Ascending aorta (tissue), 2 donors: Measurements from ENCODE around the gene TIPRL. TPM values are rescaled to one million over a fixed set of nuclear protein-coding genes. Genes with fewer than 3 reads are reported as not detected.
A peak's percentile ranks its signal among the peaks of the same experiment; 100 is the strongest.

Experiments used
- DNase-seq, 2 donors: peaks; one replicate each; pipeline ENCODE4 v3.0.0-alpha.2; 2019; ENCODE audit warnings: low spot score in 2 of 2
- H3K27ac ChIP-seq, 2 donors: fragments of 200-600 bp; sonication (generic); one replicate each; pipeline ENCODE4 v1.5.1; 2016 to 2017; ENCODE audit warnings: mild to moderate bottlenecking in 1 of 2
- H3K27me3 ChIP-seq: fragments of 200-600 bp; sonication (generic); one replicate; pipeline ENCODE4 v1.5.1; 2017
- H3K36me3 ChIP-seq, 2 donors: fragments of 200-600 bp; sonication (generic); one replicate each; pipeline ENCODE4 v1.5.1; 2016
- H3K4me1 ChIP-seq, 2 donors: fragments of 200-600 bp; sonication (generic); one replicate each; pipeline ENCODE4 v1.5.1; 2016 to 2017; ENCODE audit warnings: mild to moderate bottlenecking in 1 of 2
- H3K4me3 ChIP-seq, 2 donors: fragments of 200-600 bp; sonication (generic); one replicate each; pipeline ENCODE4 v1.5.1; 2016 to 2017; ENCODE audit warnings: mild to moderate bottlenecking in 1 of 2
- H3K9me3 ChIP-seq, 2 donors: fragments of 200-600 bp; sonication (generic); one replicate each; pipeline ENCODE4 v1.5.1; 2016
- intact Hi-C: fragments of 100-400 bp; cut with DNase I; formaldehyde crosslinking; loops from one replicate; pipeline ENCODE4 v1.15.1; 2023
- total RNA-seq: library from RNA; depleted of rRNA; stranded (reverse); fragments of >200 nt; gene quantifications from one replicate; pipeline ENCODE4 v1.1.0, GENCODE V29; 2016
- TF ChIP-seq, protein P1 (sequence below), 3 experiments: fragments of 200-600 bp in 2 of 3; fragments of 450-650 bp in 1 of 3; sonication (generic) in 2 of 3; IDR thresholded peaks; one replicate each; pipeline ENCODE4 v1.5.1; 2016 to 2019; ENCODE audit warnings: antibody characterized with exemption in 3 of 3, mild to moderate bottlenecking in 1 of 3, moderate library complexity in 1 of 3

Gene TIPRL
- total RNA-seq, 1 donor from 2014 or later, result 2.7 TPM

DNA sequence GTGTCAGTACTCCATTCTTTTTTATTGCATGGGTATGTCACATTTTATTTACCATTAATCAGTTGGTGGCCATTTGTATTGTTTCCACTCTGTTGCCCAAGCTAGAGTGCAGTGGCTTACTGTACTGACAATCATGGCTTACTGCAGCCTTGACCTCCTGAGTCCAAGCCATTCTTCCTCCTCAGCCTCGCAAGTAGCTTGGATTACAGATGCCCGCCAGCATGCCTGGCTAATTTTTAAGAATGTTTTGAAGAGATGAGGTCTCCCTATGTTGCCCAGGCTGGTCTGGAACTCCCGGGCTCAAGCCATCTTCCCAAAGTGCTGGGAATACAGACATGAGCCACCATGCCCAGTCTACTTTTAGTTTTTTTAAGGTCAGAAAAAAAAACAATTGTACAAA, 46.2 kb downstream of the TIPRL start:
- H3K9me3 ChIP-seq, result no peaks in the 10 kb centered on the region
- intact Hi-C loops, result loop anchor here (5.0 to 10.0 kb wide), 4 partner anchors 288 to 1142 kb away; partner anchors contain the start of genes ATP1B1, BLZF1, CREG1 and DCAF6
- no peaks in the 10 kb centered on the region for H3K27me3 ChIP-seq
- no peak overlapping the region for H3K27ac ChIP-seq
- peaks cover 3 to 15% of the 10 kb centered on the region in 2 donors for H3K4me1 ChIP-seq
- H3K36me3 ChIP-seq, result no peaks in the 10 kb centered on the region
- DNase-seq, result no peak
- TF ChIP-seq, protein P1, sequence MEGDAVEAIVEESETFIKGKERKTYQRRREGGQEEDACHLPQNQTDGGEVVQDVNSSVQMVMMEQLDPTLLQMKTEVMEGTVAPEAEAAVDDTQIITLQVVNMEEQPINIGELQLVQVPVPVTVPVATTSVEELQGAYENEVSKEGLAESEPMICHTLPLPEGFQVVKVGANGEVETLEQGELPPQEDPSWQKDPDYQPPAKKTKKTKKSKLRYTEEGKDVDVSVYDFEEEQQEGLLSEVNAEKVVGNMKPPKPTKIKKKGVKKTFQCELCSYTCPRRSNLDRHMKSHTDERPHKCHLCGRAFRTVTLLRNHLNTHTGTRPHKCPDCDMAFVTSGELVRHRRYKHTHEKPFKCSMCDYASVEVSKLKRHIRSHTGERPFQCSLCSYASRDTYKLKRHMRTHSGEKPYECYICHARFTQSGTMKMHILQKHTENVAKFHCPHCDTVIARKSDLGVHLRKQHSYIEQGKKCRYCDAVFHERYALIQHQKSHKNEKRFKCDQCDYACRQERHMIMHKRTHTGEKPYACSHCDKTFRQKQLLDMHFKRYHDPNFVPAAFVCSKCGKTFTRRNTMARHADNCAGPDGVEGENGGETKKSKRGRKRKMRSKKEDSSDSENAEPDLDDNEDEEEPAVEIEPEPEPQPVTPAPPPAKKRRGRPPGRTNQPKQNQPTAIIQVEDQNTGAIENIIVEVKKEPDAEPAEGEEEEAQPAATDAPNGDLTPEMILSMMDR (IDR thresholded peaks at IDR 0.05), result no peak
- H3K4me3 ChIP-seq, result peak overlapping the region in 1 of 2 donors; percentile 85

DNA sequence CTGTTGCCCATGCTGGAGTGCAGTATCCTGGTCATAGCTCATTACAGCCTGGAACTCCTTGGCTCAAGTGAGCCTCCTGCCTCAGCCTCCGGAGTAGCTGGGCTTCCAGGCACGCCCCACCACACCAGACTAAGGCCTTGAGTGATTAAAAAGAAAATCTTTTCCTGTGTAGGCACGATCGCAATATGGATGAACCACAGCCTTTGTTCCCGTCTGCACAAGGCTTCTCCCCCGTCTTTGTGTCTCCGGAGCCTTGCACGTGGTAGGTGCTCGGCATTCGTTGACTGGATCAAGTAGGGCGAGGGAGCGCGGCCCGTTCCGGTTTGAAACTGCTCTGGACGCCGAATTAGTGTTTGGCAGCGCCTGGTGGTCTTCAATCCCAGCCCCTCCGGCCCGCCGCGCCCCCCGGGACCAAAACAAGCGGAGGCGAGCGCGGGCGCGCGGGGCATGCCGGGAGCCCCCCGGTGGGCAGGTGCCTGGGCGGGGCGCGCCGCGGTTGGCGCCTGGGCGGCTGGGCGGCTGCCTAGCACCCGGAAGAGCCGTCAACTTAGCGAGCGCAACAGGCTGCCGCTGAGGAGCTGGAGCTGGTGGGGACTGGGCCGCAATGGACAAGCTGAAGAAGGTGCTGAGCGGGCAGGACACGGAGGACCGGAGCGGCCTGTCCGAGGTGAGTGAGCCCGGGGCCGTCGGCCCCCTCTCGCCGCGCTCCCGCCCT, 46.9 kb downstream of the TIPRL start, which contains the start of gene SFT2D2:
SFT2D2 (plus strand) TSS at position 529 of the 715 bp plus-strand sequence; CDS start at position 605, 76 bp downstream.
- Histone ChIP-seq H3K9me3 (no peaks in the 10 kb centered on the region), H3K4me1 (peaks cover 3 to 20% of the 10 kb centered on the region in 2 donors), H3K27ac (peak within 1 kb of the TSS; percentile 92 to 98), H3K36me3 (no peaks in the 10 kb centered on the region), H3K27me3 (no peaks in the 10 kb centered on the region), H3K4me3 (peak within 1 kb of the TSS; percentile 85 to 93)
- intact Hi-C loops, result loop anchor here (1.0 to 10.0 kb wide), 5 partner anchors 46 to 1142 kb away; partner anchors contain the start of genes ATP1B1, BLZF1, CREG1 and DCAF6
- peak; percentile 21 to 90 for DNase-seq
- TF ChIP-seq, protein P1 (IDR thresholded peaks at IDR 0.05), result no peak

DNA sequence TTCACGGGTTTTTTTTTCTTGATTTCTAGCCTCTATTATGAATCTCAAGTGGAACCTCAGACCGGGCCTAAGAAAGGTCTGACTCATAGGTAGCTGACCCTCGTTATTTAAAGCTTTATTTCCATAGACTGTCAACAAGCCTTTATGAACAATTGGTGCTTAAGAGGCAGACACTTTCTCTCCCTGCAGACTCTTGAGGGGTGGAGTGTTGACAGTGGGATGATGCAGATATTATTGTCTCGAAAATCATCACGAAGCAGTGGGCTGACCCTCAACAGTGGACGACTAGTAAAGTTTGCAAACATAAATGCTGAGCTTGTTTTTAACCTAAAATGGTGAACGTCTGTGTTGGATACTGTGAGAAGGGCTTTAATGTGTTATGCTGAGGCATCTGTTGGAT, 48.9 kb downstream of the TIPRL start:
- H3K36me3 ChIP-seq, result peaks cover 9 to 17% of the 10 kb centered on the region in 2 donors
- TF ChIP-seq, protein P1 (IDR thresholded peaks at IDR 0.05), result no peak
- no peaks in the 10 kb centered on the region for H3K27me3 ChIP-seq
- DNase-seq, result no peak
- intact Hi-C loops, result loop anchor here (5.0 to 10.0 kb wide), 4 partner anchors 290 to 1140 kb away; partner anchors contain the start of genes ATP1B1, BLZF1, CREG1 and DCAF6
- peaks cover 5 to 21% of the 10 kb centered on the region in 2 donors for H3K4me1 ChIP-seq
- no peaks in the 10 kb centered on the region for H3K9me3 ChIP-seq
- peak overlapping the region; percentile 85 to 93 for H3K4me3 ChIP-seq
- H3K27ac ChIP-seq, result peak overlapping the region; percentile 92 to 98

DNA sequence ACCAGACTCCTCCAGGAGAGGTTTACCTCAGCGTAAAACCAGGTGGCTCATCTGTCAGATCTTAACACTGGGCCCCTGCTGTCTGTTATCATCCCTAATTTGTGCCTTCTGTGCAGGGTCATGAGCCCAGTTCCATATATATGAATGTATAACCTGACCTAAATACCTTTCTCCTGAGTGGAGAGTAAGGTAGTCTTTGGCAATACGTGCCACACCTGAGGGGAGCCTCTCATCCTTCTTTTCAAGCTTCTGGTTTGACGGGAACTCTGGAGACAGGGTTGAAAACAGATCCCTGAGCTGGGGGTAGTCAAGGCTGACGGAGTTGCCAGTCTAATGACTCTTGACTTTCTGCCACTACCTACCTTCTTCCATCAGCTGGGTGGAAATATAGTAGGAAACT, 51.1 kb downstream of the TIPRL start:
- DNase-seq, result no peak
- H3K4me1 ChIP-seq, result peaks cover 5 to 21% of the 10 kb centered on the region in 2 donors
- intact Hi-C loops, result loop anchor here (5.0 to 10.0 kb wide), 4 partner anchors 293 to 1137 kb away; partner anchors contain the start of genes ATP1B1, BLZF1, CREG1 and DCAF6
- H3K9me3 ChIP-seq, result no peaks in the 10 kb centered on the region
- H3K4me3 ChIP-seq, result peak overlapping the region; percentile 85 to 93
- H3K27me3 ChIP-seq, result no peaks in the 10 kb centered on the region
- TF ChIP-seq, protein P1 (IDR thresholded peaks at IDR 0.05), result no peak
- peak overlapping the region; percentile 92 to 98 for H3K27ac ChIP-seq
- H3K36me3 ChIP-seq, result peaks cover 25 to 39% of the 10 kb centered on the region in 2 donors

DNA sequence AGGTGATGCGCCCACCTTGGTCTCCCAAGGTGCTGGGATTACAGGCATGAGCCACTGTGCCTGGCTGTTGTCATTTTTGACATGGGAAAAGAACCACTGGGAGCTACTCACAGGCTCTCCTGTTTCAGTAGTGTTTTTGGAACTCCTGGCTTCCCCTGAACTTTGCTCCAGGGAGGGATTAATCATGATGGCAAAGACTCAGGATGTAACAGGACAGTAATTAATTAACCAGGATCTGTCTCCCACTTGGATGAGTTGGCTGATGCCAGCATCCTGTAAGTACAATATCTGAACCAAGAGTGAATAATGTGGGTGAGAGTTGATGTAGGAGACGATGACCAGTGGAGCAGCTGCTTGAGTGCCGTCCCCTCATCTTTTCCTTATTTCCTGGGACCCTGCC, 51.9 kb downstream of the TIPRL start:
- H3K4me3 ChIP-seq, result no peak overlapping the region
- H3K27ac ChIP-seq, result peak overlapping the region in 1 of 2 donors; percentile 29

More for the DNA sequence above, 51.9 kb downstream of the TIPRL start:
- H3K27me3 ChIP-seq, result no peaks in the 10 kb centered on the region
- peaks cover 25 to 39% of the 10 kb centered on the region in 2 donors for H3K36me3 ChIP-seq
- no peaks in the 10 kb centered on the region for H3K9me3 ChIP-seq
- intact Hi-C loops, result no loop called here
- no peak for DNase-seq
- TF ChIP-seq, protein P1 (IDR thresholded peaks at IDR 0.05), result no peak
- peaks cover 5 to 29% of the 10 kb centered on the region in 2 donors for H3K4me1 ChIP-seq
